Spleen (tissue), 7 donors: Measurements from ENCODE around the gene RPUSD4.

Experiments used
- POLR2AphosphoS5 ChIP-seq, 3 donors: sonication (generic); formaldehyde crosslinking; IDR thresholded peaks; one replicate each; pipeline ENCODE4 v1.5.1; 2017; ENCODE audit warnings: antibody characterized with exemption in 3 of 3
- TF ChIP-seq, protein P1 (sequence below), 11 experiments: fragments of 200-600 bp in 7 of 11; fragments of 450-650 bp in 4 of 11; sonication (generic) in 4 of 11; IDR thresholded peaks in 8 of 11; conservative IDR thresholded peaks in 3 of 11; 1 replicate in 7 of 11; 2 replicates in 4 of 11; pipeline versions ENCODE4 v1.4.0 to v1.8.0; 2016 to 2021; ENCODE audit warnings: antibody characterized with exemption in 11 of 11, inconsistent platforms in 4 of 11, mild to moderate bottlenecking in 1 of 11
- donor health status: DM: no; HTN: no; CAD: no; lungs with moderate emphysema.
- donor health status: DM: no; HTN: no; CAD: no.
- donor health status: DM: no; HTN: no; CAD: no.

DNA sequence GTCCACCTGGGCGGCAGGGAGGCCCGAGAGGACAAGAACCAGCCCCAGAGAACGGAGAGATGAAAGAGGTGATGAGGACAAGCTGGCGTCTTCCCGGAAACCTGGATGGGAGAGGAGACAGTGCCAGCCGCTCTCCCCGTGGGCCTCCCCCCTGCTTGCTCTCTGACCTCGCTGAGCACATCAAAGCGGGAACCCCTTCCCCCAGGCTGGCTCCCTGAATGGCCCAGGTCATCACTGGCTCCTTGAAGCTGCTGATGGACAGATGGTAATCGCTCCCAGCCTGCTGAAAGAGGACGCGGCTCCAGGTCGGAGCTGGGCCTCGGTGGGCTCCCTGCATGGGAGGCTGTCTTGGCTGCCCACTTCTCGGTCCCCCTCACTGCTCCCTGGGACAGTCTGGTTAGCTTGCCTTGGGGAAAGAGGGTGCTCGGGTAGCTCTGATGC, 18.4 kb downstream of the RPUSD4 start:
- TF ChIP-seq POLR2AphosphoS5 (IDR thresholded peaks at IDR 0.05) = no peak
- TF ChIP-seq, protein P1, sequence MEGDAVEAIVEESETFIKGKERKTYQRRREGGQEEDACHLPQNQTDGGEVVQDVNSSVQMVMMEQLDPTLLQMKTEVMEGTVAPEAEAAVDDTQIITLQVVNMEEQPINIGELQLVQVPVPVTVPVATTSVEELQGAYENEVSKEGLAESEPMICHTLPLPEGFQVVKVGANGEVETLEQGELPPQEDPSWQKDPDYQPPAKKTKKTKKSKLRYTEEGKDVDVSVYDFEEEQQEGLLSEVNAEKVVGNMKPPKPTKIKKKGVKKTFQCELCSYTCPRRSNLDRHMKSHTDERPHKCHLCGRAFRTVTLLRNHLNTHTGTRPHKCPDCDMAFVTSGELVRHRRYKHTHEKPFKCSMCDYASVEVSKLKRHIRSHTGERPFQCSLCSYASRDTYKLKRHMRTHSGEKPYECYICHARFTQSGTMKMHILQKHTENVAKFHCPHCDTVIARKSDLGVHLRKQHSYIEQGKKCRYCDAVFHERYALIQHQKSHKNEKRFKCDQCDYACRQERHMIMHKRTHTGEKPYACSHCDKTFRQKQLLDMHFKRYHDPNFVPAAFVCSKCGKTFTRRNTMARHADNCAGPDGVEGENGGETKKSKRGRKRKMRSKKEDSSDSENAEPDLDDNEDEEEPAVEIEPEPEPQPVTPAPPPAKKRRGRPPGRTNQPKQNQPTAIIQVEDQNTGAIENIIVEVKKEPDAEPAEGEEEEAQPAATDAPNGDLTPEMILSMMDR (IDR thresholded peaks at IDR 0.05 in 8 of 11, conservative IDR thresholded peaks at IDR 0.05 in 3 of 11) = no peak
